ENCODE measurements around the gene VAV2.

The VAV2 gene

GRCh38 chr9:133917375-133917774 lies 74.7 kb downstream of the VAV2 start:
- H3K27ac ChIP-seq = no peak overlapping the region
- peaks cover 17% of the 10 kb centered on the region for H3K27me3 ChIP-seq
- TF ChIP-seq CTCF (IDR thresholded peaks at IDR 0.05) = no peak
- no peaks in the 10 kb centered on the region for H3K9me3 ChIP-seq
- H3K4me3 ChIP-seq (ENCODE audit: low read depth in 1 of 2, low read length in 1 of 2) = no peak overlapping the region
- H3K4me1 ChIP-seq (ENCODE audit: control insufficient read depth in 1 of 2, insufficient read depth in 1 of 2, low read depth in 1 of 2, low read length in 1 of 2) = no peaks in the 10 kb centered on the region
- no peaks in the 10 kb centered on the region for H3K36me3 ChIP-seq

DNA sequence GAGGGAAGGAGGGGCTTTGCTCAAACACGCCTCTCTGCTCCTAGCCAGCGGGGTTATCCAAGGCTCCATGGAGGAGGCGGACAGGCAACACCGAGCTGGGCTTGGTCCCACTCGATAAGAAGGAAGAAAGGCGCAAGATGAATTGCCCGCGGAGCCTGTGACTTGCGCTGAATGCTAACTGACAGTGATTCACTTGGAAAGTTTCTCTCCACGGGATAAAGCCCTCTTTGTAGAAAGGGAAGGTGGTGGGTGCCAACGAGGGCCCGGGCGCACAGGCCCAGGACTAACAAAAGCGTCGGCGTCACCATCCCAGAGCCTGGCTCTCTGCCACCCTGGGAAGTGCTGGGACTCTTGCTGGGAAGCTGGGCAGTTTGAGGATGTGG lies 76.0 kb downstream of the VAV2 start:
- no peak for TF ChIP-seq CTCF (IDR thresholded peaks at IDR 0.05)
- Histone ChIP-seq H3K36me3 (no peaks in the 10 kb centered on the region), H3K4me3 (ENCODE audit: low read depth in 1 of 2, low read length in 1 of 2) (no peak overlapping the region), H3K27ac (no peak overlapping the region), H3K27me3 (peaks cover 17% of the 10 kb centered on the region), H3K9me3 (no peaks in the 10 kb centered on the region), H3K4me1 (ENCODE audit: control insufficient read depth in 1 of 2, insufficient read depth in 1 of 2, low read depth in 1 of 2, low read length in 1 of 2) (no peaks in the 10 kb centered on the region)

DNA sequence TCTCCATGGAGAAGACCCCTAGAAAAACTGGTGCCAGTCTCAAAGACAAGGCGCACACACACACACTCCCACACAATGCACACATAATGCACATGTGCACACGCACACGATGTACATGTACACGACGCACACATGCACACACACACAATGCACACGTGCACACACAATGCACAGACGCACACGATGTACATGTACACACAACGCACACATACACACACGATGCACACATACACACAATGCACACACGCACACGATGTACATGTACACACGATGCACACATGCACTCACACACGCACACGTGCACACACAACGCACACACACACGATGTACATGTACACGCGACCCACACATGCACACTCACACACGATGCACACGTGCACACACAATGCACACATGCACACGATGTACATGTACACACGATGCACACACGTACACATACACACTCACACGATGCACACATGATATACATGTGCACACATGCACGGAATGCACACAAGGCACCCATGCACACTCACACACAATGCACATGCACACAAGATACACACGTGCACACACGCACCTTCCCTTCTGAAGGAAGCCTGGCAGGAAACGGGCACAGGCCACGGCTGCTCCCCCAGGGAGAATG lies 76.5 kb downstream of the VAV2 start:
- Histone ChIP-seq H3K36me3 (no peaks in the 10 kb centered on the region), H3K4me3 (ENCODE audit: low read depth in 1 of 2, low read length in 1 of 2) (no peak overlapping the region), H3K9me3 (no peaks in the 10 kb centered on the region), H3K27me3 (peaks cover 17% of the 10 kb centered on the region), H3K4me1 (ENCODE audit: control insufficient read depth in 1 of 2, insufficient read depth in 1 of 2, low read depth in 1 of 2, low read length in 1 of 2) (no peaks in the 10 kb centered on the region), H3K27ac (no peak overlapping the region)
- TF ChIP-seq CTCF (IDR thresholded peaks at IDR 0.05) = no peak

DNA sequence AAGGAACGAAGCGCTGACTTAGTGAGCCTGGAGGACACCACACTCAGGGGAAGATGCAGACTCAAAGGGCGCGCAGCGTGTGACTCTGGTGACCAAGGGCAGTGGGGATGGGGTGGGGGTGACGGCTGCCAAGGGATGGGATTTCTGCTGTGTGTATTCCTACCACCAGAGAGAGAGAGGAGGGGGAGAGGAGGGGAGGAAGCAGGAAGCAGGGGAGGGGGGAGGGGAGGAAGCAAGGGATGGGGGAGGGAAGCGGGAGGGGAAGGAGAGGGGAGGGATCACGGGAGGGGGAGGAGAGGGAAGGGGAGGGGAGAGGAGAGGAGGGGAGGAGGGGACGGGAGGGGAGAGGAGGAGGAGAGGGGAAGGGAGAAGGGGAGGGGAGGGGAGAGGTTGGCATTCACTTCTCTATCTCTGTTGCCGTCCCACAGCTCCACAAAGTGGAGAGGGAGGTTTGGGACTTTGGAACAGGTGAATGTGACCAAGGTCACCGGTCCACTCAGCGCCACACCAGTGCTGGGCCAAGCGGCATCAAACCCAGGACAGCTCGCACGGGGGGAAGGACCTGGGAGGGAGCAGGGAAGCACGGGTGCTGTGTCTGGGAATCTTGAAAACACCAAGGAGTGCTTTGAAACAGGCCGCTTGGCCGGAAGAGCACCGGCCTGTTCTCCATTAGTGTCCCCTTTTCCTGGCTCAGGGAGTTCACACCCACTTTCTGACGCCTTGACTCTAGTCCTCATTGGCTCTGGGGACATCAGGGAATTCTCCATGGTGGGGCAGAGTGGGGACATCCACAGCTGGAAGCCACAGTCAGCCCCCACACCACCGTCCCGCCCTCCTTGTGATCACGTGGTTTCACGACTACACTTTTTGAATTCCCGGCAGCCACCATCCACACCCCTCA lies 77.4 kb downstream of the VAV2 start:
- no peaks in the 10 kb centered on the region for H3K4me1 ChIP-seq (ENCODE audit: control insufficient read depth in 1 of 2, insufficient read depth in 1 of 2, low read depth in 1 of 2, low read length in 1 of 2)
- H3K27ac ChIP-seq = no peak overlapping the region
- no peaks in the 10 kb centered on the region for H3K9me3 ChIP-seq
- H3K27me3 ChIP-seq = peaks cover 17% of the 10 kb centered on the region
- no peaks in the 10 kb centered on the region for H3K36me3 ChIP-seq
- H3K4me3 ChIP-seq (ENCODE audit: low read depth in 1 of 2, low read length in 1 of 2) = no peak overlapping the region
- TF ChIP-seq CTCF (IDR thresholded peaks at IDR 0.05) = no peak

- Histone ChIP-seq H3K27me3 (peaks cover 17% of the 10 kb centered on the region), H3K27ac (no peak overlapping the region), H3K9me3 (no peaks in the 10 kb centered on the region), H3K4me3 (ENCODE audit: low read depth in 1 of 2, low read length in 1 of 2) (no peak overlapping the region), H3K36me3 (no peaks in the 10 kb centered on the region), H3K4me1 (ENCODE audit: control insufficient read depth in 1 of 2, insufficient read depth in 1 of 2, low read depth in 1 of 2, low read length in 1 of 2) (no peaks in the 10 kb centered on the region)
- TF ChIP-seq CTCF (IDR thresholded peaks at IDR 0.05) = no peak
These were observed 78.4 kb downstream of the VAV2 start for GRCh38 chr9:133913571-133914369.
